ENCODE measurements around the gene STK17A. TPM values are rescaled to one million over a fixed set of nuclear protein-coding genes. Genes with fewer than 3 reads are reported as not detected.

Gene STK17A
- total RNA-seq, 4 donors from 2014 or later, result 6.5 to 17.1 (median 13.3) TPM

DNA sequence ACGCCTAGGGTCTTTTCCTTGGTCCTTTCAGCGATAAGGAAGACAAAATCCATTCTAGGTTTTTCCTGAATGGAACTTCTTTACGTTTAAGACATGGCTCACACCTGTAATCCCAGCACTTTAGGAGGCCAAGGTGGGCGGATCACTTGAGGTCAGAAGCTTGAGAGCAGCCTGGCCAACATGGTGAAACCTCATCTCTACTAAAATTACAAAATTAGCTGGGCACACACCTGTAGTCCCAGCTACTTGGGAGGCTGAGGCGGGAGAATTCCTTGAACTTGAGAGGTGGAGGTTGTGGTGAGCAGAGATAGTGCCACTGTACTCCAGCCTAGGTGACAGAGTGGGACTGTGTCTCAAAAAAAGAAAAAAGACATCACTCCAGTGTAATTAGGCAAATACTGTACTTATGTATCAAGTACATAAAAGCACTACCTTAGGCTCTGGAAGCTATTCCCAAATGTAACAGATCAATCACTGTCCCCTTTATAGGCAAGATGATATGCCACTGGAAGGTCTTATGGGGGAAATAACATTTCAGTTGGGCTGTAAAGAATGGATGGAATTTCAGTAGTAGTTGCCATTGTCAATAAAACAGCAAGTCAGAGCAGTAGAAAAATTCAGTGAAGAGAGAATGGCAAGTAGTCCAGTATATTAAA is 5.7 kb downstream of the STK17A start:
- WGBS, 2 donors, result 94 to 95% methylated on average over 5 of the region's 5 CpGs
- H3K4me3 ChIP-seq (ENCODE audit: low read depth, poor library complexity, severe bottlenecking), result no peak overlapping the region
- DNase-seq (ENCODE audit: low spot score in 2 of 2), result no peak
- intact Hi-C loops (cut with DNase I; ENCODE audit: low total_unique reads), result loop anchor here (10.0 kb wide), 1 partner anchor 246 kb away; no protein-coding TSS in a partner anchor
- no peak for TF ChIP-seq POLR2A (IDR thresholded peaks at IDR 0.05)
- TF ChIP-seq, protein P1, sequence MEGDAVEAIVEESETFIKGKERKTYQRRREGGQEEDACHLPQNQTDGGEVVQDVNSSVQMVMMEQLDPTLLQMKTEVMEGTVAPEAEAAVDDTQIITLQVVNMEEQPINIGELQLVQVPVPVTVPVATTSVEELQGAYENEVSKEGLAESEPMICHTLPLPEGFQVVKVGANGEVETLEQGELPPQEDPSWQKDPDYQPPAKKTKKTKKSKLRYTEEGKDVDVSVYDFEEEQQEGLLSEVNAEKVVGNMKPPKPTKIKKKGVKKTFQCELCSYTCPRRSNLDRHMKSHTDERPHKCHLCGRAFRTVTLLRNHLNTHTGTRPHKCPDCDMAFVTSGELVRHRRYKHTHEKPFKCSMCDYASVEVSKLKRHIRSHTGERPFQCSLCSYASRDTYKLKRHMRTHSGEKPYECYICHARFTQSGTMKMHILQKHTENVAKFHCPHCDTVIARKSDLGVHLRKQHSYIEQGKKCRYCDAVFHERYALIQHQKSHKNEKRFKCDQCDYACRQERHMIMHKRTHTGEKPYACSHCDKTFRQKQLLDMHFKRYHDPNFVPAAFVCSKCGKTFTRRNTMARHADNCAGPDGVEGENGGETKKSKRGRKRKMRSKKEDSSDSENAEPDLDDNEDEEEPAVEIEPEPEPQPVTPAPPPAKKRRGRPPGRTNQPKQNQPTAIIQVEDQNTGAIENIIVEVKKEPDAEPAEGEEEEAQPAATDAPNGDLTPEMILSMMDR (IDR thresholded peaks at IDR 0.05), result no peak

DNA sequence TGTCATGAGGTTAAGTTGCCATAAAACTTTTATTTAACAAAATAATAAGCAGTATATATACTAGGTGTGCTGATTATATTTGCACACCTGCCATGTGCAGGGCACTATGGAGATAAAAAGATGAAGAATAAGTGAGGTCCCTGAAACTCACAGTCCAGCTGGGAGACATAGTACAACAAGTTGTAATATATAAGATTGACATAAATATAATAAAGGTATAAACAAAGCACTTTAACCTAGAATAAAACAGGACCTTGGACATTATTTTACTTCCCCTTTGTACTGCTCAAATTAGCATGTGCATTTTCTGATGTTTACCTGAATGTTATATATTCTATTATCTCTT is 6.2 kb downstream of the STK17A start:
- intact Hi-C loops (cut with DNase I; ENCODE audit: low total_unique reads), result loop anchor here (10.0 kb wide), 1 partner anchor 246 kb away; no protein-coding TSS in a partner anchor
- TF ChIP-seq POLR2A (IDR thresholded peaks at IDR 0.05), result no peak
- TF ChIP-seq, protein P1 (IDR thresholded peaks at IDR 0.05), result no peak
- no peak for DNase-seq (ENCODE audit: low spot score in 2 of 2)
- no peak overlapping the region for H3K4me3 ChIP-seq (ENCODE audit: low read depth, poor library complexity, severe bottlenecking)

DNA sequence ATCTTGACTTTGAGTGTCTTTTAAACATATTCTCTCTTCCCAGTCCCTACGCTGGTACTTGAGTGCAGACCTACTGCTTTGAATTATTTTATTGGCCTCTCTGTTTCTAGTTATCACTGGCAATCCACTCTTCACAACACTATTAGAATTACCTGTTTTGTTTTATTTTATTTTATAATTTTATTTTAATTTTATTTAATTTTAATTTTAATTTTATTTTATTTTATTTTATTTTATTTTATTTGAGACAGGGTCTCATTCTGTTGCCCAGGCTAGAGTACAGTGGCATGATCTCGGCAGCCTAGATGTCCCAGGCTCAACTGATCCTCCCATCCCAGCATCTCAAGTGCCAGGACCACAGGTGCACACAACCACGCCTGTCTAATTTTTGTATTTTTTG is 6.8 kb downstream of the STK17A start:
- H3K4me3 ChIP-seq (ENCODE audit: low read depth, poor library complexity, severe bottlenecking), result no peak overlapping the region
- DNase-seq (ENCODE audit: low spot score in 2 of 2), result no peak
- TF ChIP-seq, protein P1 (IDR thresholded peaks at IDR 0.05), result no peak
- TF ChIP-seq POLR2A (IDR thresholded peaks at IDR 0.05), result no peak
- WGBS, 2 donors, result 93 to 95% methylated on average over 3 of the region's 3 CpGs
- intact Hi-C loops (cut with DNase I; ENCODE audit: low total_unique reads), result loop anchor here (10.0 kb wide), 1 partner anchor 245 kb away; no protein-coding TSS in a partner anchor

DNA sequence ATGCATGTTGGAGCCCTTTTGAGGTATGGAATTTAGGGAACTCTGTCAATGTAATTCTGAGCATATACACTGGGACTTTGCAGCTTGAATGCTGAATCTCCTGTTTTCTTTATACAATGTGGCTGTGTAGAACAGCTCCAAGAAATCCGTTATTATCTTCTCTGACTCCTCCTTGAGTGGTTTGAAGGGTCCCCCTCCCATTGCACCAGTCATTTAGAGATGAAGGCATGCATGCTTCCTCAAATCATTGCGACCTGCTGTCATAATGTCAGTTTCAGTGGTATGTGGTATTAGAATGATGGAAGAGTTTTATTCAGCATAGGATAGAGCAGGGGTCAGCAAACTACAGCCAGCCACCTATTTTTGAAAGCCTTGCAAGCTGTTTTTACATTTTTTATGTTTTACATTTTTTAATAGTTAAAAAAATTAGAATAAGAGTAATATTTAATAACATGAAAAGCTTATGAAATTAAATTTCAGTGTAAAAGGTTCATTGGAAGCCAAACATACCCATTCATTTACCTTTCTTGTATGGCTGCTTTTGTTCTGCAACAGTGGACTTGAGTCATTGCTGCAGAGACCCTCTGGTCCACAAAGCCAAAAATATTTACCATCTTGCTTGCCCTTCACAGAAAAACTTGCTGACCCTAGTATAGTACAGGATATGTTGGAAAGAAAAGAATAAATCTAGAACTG is 8.1 kb downstream of the STK17A start:
- no peak for TF ChIP-seq POLR2A (IDR thresholded peaks at IDR 0.05)
- TF ChIP-seq, protein P1 (IDR thresholded peaks at IDR 0.05), result no peak
- 70 to 83% methylated on average over 2 of the region's 2 CpGs for WGBS, 2 donors
- H3K4me3 ChIP-seq (ENCODE audit: low read depth, poor library complexity, severe bottlenecking), result no peak overlapping the region
- no peak for DNase-seq (ENCODE audit: low spot score in 2 of 2)
- intact Hi-C loops (cut with DNase I; ENCODE audit: low total_unique reads), result no loop called here

DNA sequence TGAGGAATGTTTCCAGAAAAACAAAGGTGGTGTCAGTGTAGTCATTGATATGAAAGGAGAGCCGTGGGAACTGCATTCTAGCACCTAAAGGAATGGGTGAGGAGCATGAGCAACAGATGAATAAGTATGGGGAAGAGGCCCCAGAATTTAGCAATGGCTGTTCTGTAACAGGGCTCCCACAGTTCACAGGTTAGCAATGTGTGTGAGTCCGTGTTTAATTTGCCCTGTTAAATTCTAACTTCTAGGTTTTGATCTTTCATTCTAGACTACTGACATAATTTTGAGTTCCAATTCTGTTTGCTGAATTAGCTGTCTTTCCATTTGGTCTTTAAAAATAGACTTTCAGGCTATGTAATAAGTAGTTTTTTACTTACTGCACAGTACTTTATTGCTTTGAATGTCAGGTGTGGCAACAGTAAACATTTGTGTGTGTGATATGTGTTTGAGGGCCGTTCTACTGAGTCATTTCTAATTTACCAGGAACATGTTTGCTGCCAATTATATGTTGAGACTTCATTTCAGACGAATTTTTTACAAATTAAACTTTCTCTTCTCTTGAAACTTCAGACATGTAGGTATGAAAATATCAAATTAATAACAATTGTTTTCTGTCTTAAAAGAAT is 8.8 kb downstream of the STK17A start:
- no peak overlapping the region for H3K4me3 ChIP-seq (ENCODE audit: low read depth, poor library complexity, severe bottlenecking)
- no peak for TF ChIP-seq POLR2A (IDR thresholded peaks at IDR 0.05)
- TF ChIP-seq, protein P1 (IDR thresholded peaks at IDR 0.05), result no peak
- no peak for DNase-seq (ENCODE audit: low spot score in 2 of 2)
- 43 to 50% methylated on average over 4 of the region's 4 CpGs for WGBS, 2 donors
- intact Hi-C loops (cut with DNase I; ENCODE audit: low total_unique reads), result no loop called here
